Measurements from ENCODE around the gene MZF1.
A peak's percentile ranks its signal among the peaks of the same experiment; 100 is the strongest.
"Not testable (repeated sequence)": the region's sequence is repeated elsewhere in the genome, so short reads cannot be mapped to it uniquely, and the experiment has no call there.

MZF1 gene

GRCh38 chr19:58554494-58555368 is 18.4 kb downstream of the MZF1 start, which contains the start of gene CHMP2A:
CHMP2A (minus strand) TSS chr19:58555105; CDS start chr19:58554212, 893 bp downstream.
- DNase-seq, result peak; percentile 98

GRCh38 chr19:58553799-58554493 is 19.2 kb downstream of the MZF1 start:
- no peak for DNase-seq

DNA sequence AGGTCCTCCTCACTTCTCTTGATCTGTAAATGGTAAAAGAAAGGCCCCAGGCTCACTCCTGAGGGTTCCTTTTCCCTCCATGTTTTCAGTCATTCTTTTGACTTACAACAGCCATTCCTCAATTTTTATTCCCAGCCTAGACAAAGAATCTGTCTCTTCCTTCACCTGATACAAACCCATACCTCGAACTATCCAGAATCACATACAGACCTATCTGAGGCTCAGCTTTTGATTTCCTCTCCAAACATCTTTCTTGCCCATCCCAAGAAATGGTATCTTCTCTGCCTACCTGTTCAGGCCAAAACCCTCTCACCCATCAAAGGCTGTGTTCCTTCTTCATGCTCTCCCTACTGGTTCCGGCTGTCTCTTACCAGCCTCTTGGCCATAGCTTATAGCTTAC is 20.5 kb downstream of the MZF1 start:
- DNase-seq, result no peak

- DNase-seq, result no peak
Observed at GRCh38 chr19:58551577-58552471, 21.3 kb downstream of the MZF1 start.

DNA sequence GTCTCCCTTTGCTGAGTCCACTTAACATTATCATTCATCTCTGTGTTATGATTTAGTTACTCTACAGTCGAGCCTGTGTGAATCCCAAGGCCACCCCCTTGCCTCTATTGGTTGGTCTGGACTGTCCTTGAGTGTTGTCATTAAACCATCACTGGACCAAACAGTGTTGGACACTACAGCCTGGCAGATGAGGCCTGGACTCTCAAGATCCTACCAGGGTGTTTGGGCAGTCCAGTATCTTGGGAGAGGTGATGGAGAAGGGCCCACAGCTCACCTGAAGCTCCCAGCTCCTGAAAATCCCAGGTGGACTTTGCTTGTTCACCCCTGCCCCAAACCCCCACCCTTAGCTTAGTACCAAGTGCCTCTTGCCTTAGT is 22.0 kb downstream of the MZF1 start:
- DNase-seq, result no peak

DNA sequence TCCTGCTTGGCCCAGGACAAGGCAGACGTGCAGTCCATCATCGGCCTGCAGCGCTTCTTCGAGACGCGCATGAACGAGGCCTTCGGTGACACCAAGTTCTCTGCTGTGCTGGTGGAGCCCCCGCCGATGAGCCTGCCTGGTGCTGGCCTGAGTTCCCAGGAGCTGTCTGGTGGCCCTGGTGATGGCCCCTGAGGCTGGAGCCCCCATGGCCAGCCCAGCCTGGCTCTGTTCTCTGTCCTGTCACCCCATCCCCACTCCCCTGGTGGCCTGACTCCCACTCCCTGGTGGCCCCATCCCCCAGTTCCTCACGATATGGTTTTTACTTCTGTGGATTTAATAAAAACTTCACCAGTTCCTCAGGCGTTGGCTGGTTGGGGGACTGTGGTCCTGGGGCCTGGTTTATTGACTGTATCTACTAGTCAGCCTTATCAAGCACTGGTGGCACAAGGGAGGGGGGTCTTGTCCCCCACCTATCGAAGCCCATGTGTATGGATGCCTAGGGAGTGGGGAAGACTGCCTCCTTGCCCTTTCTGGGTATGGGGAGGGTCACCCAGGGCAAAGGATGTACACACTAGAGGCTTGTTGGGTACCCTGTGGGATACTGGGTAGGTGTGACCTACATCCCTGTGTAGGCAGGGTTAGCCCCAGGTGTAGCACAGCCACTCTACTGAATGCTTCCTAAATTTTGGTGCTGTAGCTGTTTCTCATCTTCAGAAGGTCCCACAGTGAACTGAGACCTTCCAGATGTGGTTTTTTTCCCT is 22.6 kb downstream of the MZF1 start:
- no peak for DNase-seq

DNA sequence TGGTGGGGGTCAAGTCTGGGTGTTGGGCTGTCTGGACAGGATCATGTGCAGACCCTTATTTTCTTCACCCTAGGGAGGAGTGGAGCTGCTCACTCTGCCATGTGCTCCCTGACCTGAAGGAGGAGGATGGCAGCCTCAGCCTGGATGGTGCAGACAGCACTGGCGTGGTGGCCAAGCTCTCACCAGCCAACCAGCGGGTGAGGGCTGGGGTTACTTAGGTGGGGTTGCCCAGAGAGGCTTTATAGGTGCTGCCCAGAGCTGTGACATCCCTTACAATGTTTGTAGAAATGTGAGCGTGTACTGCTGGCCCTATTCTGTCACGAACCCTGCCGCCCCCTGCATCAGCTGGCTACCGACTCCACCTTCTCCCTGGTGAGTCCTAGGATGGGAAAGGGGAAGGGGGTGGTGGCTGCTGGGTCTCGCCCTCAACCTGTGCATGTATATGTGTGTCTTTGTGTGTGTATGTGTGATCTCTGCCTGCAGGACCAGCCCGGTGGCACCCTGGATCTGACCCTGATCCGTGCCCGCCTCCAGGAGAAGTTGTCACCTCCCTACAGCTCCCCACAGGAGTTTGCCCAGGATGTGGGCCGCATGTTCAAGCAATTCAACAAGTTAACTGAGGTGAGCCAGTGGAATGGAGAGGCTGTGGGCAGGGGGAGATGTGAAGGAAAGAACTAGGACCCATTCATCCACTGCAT is 23.3 kb downstream of the MZF1 start:
- DNase-seq, result no peak

DNA sequence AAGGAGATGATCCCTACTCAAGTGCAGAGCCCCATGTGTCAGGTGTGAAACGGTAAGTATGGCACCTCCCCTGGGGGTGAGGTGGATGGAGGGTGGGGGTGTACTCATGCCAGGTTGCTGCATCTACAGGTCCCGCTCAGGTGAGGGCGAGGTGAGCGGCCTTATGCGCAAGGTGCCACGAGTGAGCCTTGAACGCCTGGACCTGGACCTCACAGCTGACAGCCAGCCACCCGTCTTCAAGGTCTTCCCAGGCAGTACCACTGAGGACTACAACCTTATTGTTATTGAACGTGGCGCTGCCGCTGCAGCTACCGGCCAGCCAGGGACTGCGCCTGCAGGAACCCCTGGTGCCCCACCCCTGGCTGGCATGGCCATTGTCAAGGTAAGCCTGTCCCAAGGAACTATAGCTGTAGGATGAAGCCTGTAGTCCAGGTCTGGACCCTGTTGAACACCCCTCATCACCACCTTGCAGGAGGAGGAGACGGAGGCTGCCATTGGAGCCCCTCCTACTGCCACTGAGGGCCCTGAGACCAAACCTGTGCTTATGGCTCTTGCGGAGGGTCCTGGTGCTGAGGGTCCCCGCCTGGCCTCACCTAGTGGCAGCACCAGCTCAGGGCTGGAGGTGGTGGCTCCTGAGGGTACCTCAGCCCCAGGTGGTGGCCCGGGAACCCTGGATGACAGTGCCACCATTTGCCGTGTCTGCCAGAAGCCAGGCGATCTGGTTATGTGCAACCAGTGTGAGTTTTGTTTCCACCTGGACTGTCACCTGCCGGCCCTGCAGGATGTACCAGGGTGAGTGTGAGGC is 24.1 kb downstream of the MZF1 start:
- DNase-seq, result no peak

DNA sequence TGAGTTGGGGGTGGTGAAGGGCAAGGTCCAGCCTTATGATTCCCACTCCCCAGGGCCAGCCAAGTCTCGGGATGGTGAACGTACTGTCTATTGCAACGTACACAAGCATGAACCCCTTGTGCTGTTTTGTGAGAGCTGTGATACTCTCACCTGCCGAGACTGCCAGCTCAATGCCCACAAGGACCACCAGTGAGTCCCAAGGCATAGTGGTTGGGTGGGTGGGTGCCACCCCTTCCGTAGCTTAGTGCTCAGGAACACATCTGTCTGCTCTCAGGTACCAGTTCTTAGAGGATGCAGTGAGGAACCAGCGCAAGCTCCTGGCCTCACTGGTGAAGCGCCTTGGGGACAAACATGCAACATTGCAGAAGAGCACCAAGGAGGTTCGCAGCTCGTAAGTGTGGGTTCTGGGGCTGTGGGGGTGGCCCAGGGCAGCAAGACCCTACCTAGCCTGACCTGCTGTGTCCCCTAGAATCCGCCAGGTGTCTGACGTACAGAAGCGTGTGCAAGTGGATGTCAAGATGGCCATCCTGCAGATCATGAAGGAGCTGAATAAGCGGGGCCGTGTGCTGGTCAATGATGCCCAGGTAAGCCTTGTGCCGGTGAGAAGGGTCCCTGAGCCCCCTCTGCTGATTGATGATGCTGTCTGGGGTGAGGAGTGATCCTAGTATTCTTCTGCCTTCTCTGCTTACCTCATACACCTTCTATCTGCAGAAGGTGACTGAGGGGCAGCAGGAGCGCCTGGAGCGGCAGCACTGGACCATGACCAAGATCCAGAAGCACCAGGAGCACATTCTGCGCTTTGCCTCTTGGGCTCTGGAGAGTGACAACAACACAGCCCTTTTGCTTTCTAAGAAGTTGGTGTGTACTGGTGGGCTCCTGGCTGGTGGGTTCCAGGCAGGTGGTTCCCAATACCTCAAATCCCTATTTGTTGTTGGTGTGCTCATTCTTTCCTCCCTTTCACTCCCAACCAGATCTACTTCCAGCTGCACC is 25.5 kb downstream of the MZF1 start:
- no peak for DNase-seq

GRCh38 chr19:58546019-58546530 is 27.1 kb downstream of the MZF1 start:
- DNase-seq, result no peak

- DNase-seq, result no peak
Observed at GRCh38 chr19:58545286-58546018, 27.7 kb downstream of the MZF1 start.

GRCh38 chr19:58544591-58545285 is 28.4 kb downstream of the MZF1 start:
- peak; percentile 86 for DNase-seq

DNA sequence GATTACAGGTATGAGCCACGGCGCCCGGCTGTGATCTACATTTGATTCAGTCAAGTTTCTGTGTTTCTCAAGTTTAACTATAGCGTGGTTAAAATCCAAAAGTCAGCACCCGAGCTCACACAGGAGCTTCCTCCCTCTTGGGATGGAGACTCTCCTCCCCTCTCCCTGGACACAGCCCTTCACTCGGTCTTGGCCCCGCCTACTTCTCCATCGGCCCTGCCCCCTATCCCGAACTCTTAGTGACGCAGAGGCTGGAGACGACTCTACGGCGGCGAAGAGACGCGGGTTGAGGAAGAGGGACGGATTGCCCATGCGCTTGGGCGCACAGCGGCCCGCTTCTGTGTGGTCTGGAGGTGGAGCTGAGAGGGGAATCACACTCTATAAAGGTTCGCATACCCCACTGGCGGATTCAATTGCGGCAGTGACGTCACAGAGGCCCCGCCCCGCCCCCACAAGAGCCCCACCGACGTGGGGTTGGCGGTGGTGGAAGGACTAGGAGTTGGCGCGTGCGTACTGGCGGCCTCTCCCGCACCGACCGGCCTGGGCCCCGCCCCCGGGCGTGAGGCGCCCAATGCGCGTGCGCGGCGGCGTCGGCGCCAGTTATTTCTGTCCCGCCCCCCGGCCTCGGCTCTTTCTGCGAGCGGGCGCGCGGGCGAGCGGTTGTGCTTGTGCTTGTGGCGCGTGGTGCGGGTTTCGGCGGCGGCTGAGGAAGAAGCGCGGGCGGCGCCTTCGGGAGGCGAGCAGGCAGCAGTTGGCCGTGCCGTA is 29.1 kb downstream of the MZF1 start, which contains the start of gene TRIM28:
Gene TRIM28, plus strand, starts transcription at position 239 of the 765 bp plus-strand sequence. CDS start 694 bp downstream, outside the sequence.
- DNase-seq, result peak; percentile 100

DNA sequence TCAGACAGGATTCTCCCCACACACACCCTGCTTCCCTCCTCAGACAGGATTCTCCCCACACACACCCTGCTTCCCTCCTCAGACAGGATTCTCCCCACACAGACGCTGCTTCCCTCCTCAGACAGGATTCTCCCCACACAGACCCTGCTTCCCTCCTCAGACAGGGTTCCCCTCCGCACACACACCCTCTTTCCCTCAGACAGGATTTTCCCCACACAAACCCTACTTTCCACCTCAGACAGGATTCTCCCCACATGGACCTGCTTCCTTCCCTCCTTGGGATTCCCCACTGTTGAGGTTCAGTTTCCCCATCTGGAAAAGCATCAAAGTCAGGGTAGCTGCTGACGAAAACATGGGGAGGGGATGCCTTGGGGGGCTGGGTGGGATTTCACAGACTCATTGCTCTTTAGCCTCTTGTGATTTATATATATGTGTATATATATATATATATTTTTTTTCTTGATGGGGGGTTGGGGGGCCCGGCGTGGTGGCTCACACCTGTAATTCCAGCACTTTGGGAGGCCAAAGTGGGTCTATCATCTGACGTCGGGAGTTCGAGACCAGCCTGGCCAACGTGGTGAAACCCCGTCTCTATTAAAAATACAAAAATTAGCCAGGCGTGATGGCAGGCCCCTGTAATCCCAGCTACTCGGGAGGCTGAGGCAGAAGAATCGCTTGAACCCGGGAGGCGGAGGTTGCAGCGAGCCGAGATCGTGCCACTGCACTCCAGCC is 30.3 kb downstream of the MZF1 start:
- DNase-seq, result not testable (repeated sequence)

GRCh38 chr19:58539169-58539559 is 34.0 kb downstream of the MZF1 start:
- not testable (repeated sequence) for DNase-seq
